Heart left ventricle (tissue), 13 donors: ENCODE measurements around the gene LY9.
"Not testable (repeated sequence)": the region's sequence is repeated elsewhere in the genome, so short reads cannot be mapped to it uniquely, and the experiment has no call there.

Experiments
- CTCF ChIP-seq, 12 donors: fragments of 200-600 bp; sonication (generic) in 4 of 12; IDR thresholded peaks; one replicate each; pipeline versions ENCODE4 v1.5.0 to v1.8.0; 2018 to 2022; ENCODE audit warnings: antibody characterized with exemption in 12 of 12, mild to moderate bottlenecking in 5 of 12
- POLR2A ChIP-seq, 2 donors: fragments of 450-650 bp; IDR thresholded peaks; one replicate each; pipeline ENCODE4 v1.6.1; 2017; ENCODE audit warnings: antibody characterized with exemption in 2 of 2, mild to moderate bottlenecking in 2 of 2, moderate library complexity in 2 of 2
- donor health status: ischemic (EF 13 %, LVEDD 7.1; RV severe dilation, severe dysfunction).
- donor health status: DM: no; HTN: yes; CAD: no.
- donor health status: DM: no; HTN: no; CAD: no.
- donor health status: ischemic (EF 25% LVEDD 6.9; RV normal size, moderate dysfunction).
- donor health status: ischemic (EF 25% LVEDD 5.7; RV mildly dilated, moderate dysfunction).
- donor health status: ischemic (EF 35%, LVEDD 5.7; RV mildly dilated, moderate dysfunction).
- donor health status: nonischemic (EF 11% LVEDD 7.7; RV severe dilation, severe dysfunction).
- donor health status: DM: yes; HTN: yes; CAD: no.
- donor health status: PGD.
- donor health status: ischemic (EF 29% LVEDD 5.4; RV normal size, mild dysfunction).
- donor health status: nonischemic (EF 23%, LVEDD 6.1; RV moderate dilation, normal function).

GRCh38 chr1:160782988-160783765 is 12.8 kb upstream of the LY9 start:
- not testable (repeated sequence) for TF ChIP-seq CTCF, POLR2A (IDR thresholded peaks at IDR 0.05)
